OCI-LY1 (cell line): ENCODE measurements around the gene PIGZ.

ENCODE experiments used
- EZH2 ChIP-seq: fragments of 200-600 bp; sonication (generic), shearing (Covaris generic); IDR thresholded peaks from 2 replicates; pipeline ENCODE4 v1.8.0; 2017; ENCODE audit warnings: borderline replicate concordance, mixed run types, mild to moderate bottlenecking, antibody characterized with exemption, low read length, moderate library complexity, mixed read lengths
- TF ChIP-seq, protein P1 (sequence below): fragments of 200-600 bp; sonication (generic), shearing (Covaris generic); IDR thresholded peaks from 2 replicates; pipeline ENCODE4 v1.5.1; 2017; ENCODE audit warnings: mild to moderate bottlenecking, antibody characterized with exemption, low read length, moderate library complexity, mixed read lengths

DNA sequence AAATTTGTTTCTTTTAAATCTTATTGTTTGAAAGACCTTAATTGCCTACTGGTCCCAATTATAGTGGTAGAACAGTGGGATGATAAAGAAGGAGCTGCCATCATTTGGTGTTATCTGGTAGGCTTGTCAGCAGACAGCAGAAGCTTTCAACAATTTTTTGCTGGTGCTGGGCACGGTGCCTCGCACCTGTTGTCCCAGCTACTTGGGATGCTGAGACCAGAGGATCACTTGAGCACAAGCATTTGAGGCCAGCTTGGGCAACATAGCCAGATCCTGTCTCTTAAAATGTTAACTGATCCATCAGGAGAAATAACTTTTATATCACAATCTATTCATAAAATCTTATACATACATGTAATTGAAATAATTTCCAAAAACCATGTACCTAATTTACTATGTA is 64.9 kb downstream of the PIGZ start:
- TF ChIP-seq, protein P1, sequence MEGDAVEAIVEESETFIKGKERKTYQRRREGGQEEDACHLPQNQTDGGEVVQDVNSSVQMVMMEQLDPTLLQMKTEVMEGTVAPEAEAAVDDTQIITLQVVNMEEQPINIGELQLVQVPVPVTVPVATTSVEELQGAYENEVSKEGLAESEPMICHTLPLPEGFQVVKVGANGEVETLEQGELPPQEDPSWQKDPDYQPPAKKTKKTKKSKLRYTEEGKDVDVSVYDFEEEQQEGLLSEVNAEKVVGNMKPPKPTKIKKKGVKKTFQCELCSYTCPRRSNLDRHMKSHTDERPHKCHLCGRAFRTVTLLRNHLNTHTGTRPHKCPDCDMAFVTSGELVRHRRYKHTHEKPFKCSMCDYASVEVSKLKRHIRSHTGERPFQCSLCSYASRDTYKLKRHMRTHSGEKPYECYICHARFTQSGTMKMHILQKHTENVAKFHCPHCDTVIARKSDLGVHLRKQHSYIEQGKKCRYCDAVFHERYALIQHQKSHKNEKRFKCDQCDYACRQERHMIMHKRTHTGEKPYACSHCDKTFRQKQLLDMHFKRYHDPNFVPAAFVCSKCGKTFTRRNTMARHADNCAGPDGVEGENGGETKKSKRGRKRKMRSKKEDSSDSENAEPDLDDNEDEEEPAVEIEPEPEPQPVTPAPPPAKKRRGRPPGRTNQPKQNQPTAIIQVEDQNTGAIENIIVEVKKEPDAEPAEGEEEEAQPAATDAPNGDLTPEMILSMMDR: no peak
- TF ChIP-seq EZH2: no peak
